Caco-2 (cell line): ENCODE measurements around the gene GZF1. TPM values are rescaled to one million over a fixed set of nuclear protein-coding genes. Genes with fewer than 3 reads are reported as not detected.

ENCODE experiments used
- BruUV-seq: library from RNA; stranded (reverse); fragments of 400-500 nt; replicated peaks from 2 replicates; lab custom pipeline; 2021; lab: Mats Ljungman, UMichigan
- CTCF ChIA-PET: fragments of 300-600 bp; sonication (Branson Sonifier 250); formaldehyde crosslinking; loops from one replicate; lab custom pipeline; 2022; ENCODE audit warnings: antibody characterized with exemption; lab: Charles Lee
- POLR2A ChIA-PET: fragments of 300-600 bp; sonication (Branson Sonifier 250); formaldehyde crosslinking; loops from one replicate; lab custom pipeline; 2022; ENCODE audit warnings: antibody characterized with exemption; lab: Charles Lee
- DNase-seq, 2 experiments: peaks; one replicate each; pipeline versions ENCODE4 v3.0.0 to v3.0.0-alpha.2; 2020 to 2022
- H3K27me3 ChIP-seq: replicated peaks from 2 replicates; pipeline ENCODE4 v1.6.0; 2011; ENCODE audit warnings: low read length; ENCODE audit not compliant: control insufficient read depth, insufficient read depth
- H3K36me3 ChIP-seq: 2 replicates; pipeline ENCODE4 v1.5.1; 2011; ENCODE audit warnings: low read length; ENCODE audit not compliant: control insufficient read depth, insufficient read depth
- H3K4me1 ChIP-seq: fragments of 250-450 bp; sonication (Bioruptor Pico); 2 replicates; pipeline ENCODE4 v1.5.1; 2020; ENCODE audit warnings: mild to moderate bottlenecking
- H3K4me3 ChIP-seq: 2 replicates; pipeline ENCODE4 v1.5.1; 2011; ENCODE audit warnings: low read depth, mild to moderate bottlenecking, control low read depth, low read length
- H3K9me3 ChIP-seq: fragments of 250-450 bp; sonication (Bioruptor Pico); 2 replicates; pipeline ENCODE4 v1.5.1; 2020; ENCODE audit warnings: mild to moderate bottlenecking, moderate library complexity
- H3K27ac Mint-ChIP-seq: one replicate; pipeline ENCODE4 v1.8.0; 2022; ENCODE audit warnings: mixed read lengths; ENCODE audit not compliant: unreplicated experiment
- H3K27me3 Mint-ChIP-seq: one replicate; pipeline ENCODE4 v1.8.0; 2022; ENCODE audit warnings: mixed read lengths; ENCODE audit not compliant: insufficient read depth, unreplicated experiment
- H3K36me3 Mint-ChIP-seq: one replicate; pipeline ENCODE4 v1.8.0; 2022; ENCODE audit warnings: mild to moderate bottlenecking, mixed read lengths; ENCODE audit not compliant: insufficient read depth, unreplicated experiment
- H3K4me1 Mint-ChIP-seq: one replicate; pipeline ENCODE4 v1.8.0; 2022; ENCODE audit warnings: low read depth, mixed read lengths; ENCODE audit not compliant: unreplicated experiment
- H3K4me3 Mint-ChIP-seq: one replicate; pipeline ENCODE4 v1.8.0; 2022; ENCODE audit warnings: mild to moderate bottlenecking, moderate library complexity, mixed read lengths; ENCODE audit not compliant: unreplicated experiment
- H3K9me3 Mint-ChIP-seq: one replicate; pipeline ENCODE4 v1.8.0; 2022; ENCODE audit warnings: mixed read lengths; ENCODE audit not compliant: unreplicated experiment
- intact Hi-C: fragments of 100-400 bp; cut with micrococcal nuclease; formaldehyde crosslinking; loops from one replicate; pipeline ENCODE4 v1.10.0; 2022; ENCODE audit not compliant: unreplicated experiment
- total RNA-seq: library from RNA; stranded (reverse); gene quantifications from 2 replicates; pipeline ENCODE4 v1.2.3, GENCODE V29; 2022
- TF ChIP-seq, protein P1 (sequence below), 2 experiments: fragments of 200-600 bp in 1 of 2; IDR thresholded peaks; 1 replicate in 1 of 2; 2 replicates in 1 of 2; pipeline versions ENCODE4 v1.5.1 to v1.8.0; 2011 to 2022; ENCODE audit warnings: antibody characterized with exemption in 1 of 2, control low read depth in 1 of 2, inconsistent platforms in 1 of 2, low read depth in 1 of 2, low read length in 1 of 2, mild to moderate bottlenecking in 1 of 2, moderate library complexity in 1 of 2; ENCODE audit not compliant: insufficient read depth in 1 of 2, severe bottlenecking in 1 of 2, unreplicated experiment in 1 of 2

Gene GZF1
- total RNA-seq, 1 experiment from 2014 or later = 18.4 TPM

DNA sequence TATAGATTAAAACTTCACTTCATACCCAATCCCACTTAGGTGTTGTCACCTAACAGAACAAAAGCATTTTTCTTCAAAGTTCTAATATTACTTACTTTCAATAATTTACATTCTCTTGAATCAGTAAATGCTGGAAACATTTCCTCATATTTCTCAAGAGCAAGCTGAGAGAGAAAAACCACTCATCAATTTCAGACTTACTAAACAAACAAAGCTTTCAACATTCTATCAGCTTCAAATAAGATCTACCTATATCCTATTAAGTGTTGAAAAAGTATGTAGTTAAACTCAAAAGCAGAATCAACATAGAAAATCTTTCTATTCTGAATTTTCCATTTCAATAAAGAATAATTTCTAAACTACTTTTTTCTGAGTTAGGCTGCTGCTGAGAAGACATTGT is 17.8 kb downstream of the GZF1 start:
- POLR2A ChIA-PET = no interaction called here
- Histone ChIP-seq H3K4me1 (no peaks in the 10 kb centered on the region), H3K27me3 (no peaks in the 10 kb centered on the region), H3K4me3 (no peak overlapping the region), H3K9me3 (peaks cover 8% of the 10 kb centered on the region; the same call in 1 of the 2 replicates), H3K36me3 (no peaks in the 10 kb centered on the region)
- Mint-ChIP-seq H3K27ac (no peak overlapping the region), H3K9me3 (peaks cover 10% of the 10 kb centered on the region), H3K27me3 (no peaks in the 10 kb centered on the region), H3K4me3 (no peak overlapping the region), H3K36me3 (peaks cover 33% of the 10 kb centered on the region), H3K4me1 (no peaks in the 10 kb centered on the region)
- no TSS peak for BruUV-seq
- TF ChIP-seq, protein P1, sequence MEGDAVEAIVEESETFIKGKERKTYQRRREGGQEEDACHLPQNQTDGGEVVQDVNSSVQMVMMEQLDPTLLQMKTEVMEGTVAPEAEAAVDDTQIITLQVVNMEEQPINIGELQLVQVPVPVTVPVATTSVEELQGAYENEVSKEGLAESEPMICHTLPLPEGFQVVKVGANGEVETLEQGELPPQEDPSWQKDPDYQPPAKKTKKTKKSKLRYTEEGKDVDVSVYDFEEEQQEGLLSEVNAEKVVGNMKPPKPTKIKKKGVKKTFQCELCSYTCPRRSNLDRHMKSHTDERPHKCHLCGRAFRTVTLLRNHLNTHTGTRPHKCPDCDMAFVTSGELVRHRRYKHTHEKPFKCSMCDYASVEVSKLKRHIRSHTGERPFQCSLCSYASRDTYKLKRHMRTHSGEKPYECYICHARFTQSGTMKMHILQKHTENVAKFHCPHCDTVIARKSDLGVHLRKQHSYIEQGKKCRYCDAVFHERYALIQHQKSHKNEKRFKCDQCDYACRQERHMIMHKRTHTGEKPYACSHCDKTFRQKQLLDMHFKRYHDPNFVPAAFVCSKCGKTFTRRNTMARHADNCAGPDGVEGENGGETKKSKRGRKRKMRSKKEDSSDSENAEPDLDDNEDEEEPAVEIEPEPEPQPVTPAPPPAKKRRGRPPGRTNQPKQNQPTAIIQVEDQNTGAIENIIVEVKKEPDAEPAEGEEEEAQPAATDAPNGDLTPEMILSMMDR (IDR thresholded peaks at IDR 0.05; ENCODE audit: insufficient read depth in 1 of 2, low read depth in 1 of 2, low read length in 1 of 2, severe bottlenecking in 1 of 2, unreplicated experiment in 1 of 2) = no peak
- no peak for DNase-seq
- intact Hi-C loops = no loop called here
- CTCF ChIA-PET = no interaction called here

DNA sequence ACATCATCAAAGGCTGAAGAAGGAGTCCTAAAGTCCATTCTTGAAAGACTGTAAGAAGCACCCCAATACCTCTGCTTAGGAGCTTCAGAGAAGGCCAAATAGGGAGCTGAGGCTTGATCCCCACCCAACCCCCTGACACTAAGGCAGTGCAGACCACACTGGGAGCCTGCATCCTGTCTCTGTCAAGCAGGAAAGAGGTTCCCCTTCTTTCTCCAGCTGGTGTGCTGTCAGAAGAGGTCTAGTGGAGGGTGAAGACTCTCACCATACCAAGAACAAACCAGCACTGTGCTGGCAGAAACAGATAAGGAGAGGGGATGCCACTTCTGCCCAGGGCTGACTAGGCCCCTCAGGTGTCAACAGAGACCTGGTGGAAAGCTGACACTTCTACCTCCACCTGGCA is 19.9 kb downstream of the GZF1 start:
- no TSS peak for BruUV-seq
- ChIA-PET POLR2A (no interaction called here), CTCF (no interaction called here)
- Histone ChIP-seq H3K9me3 (peaks cover 8% of the 10 kb centered on the region; the same call in 1 of the 2 replicates), H3K36me3 (no peaks in the 10 kb centered on the region), H3K4me3 (no peak overlapping the region), H3K4me1 (no peaks in the 10 kb centered on the region; the same call in 1 of the 2 replicates), H3K27me3 (no peaks in the 10 kb centered on the region)
- no peaks in the 10 kb centered on the region for H3K4me1 Mint-ChIP-seq
- H3K9me3 Mint-ChIP-seq = peaks cover 10% of the 10 kb centered on the region
- intact Hi-C loops = no loop called here
- no peak overlapping the region for H3K4me3 Mint-ChIP-seq
- no peaks in the 10 kb centered on the region for H3K27me3 Mint-ChIP-seq
- H3K36me3 Mint-ChIP-seq = peaks cover 21% of the 10 kb centered on the region
- DNase-seq = no peak
- TF ChIP-seq, protein P1 (IDR thresholded peaks at IDR 0.05; ENCODE audit: insufficient read depth in 1 of 2, low read depth in 1 of 2, low read length in 1 of 2, severe bottlenecking in 1 of 2, unreplicated experiment in 1 of 2) = no peak
- H3K27ac Mint-ChIP-seq = no peak overlapping the region

DNA sequence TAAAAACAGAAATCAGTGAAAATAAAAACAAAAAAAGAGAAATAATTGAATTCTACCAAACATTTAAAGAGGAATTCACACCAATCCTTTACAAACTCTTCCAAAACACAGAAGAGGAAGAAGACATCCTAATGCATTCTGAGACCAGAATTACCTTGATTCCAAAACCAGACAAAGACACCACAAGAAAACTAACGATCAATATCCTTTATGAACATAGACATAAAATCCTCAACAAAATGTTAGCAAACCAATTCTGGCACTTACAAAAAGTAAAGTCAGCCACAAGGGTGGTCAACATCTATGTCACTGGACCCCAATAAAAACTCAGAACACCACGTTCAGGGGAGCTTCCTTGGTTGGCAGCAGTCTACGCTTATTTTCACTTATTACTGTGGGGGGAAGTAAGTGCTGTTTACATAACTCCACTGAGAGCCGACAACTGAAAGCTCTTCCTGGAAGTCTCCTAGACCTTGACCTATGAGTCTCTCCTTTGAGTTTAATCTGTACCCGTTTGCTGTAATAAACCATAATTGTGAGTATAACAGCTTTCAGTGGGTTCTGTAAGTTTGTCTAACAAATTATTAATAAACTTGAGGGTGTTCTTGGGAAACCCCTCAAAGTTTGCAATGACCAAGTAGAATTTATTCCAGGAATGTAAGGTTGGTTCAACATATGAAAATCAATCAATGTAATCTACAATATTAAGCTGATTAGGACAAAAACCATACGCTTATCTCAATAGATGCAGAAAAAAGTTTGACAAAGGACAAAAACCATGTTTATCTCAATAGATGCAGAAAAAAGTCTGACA is 24.5 kb downstream of the GZF1 start:
- Histone ChIP-seq H3K36me3 (no peaks in the 10 kb centered on the region), H3K4me3 (no peak overlapping the region), H3K4me1 (no peaks in the 10 kb centered on the region; the same call in 1 of the 2 replicates), H3K27me3 (no peaks in the 10 kb centered on the region), H3K9me3 (peaks cover 8% of the 10 kb centered on the region; the same call in 1 of the 2 replicates)
- intact Hi-C loops = no loop called here
- BruUV-seq = no TSS peak
- POLR2A ChIA-PET = no interaction called here
- CTCF ChIA-PET = interaction anchor here (0.6 kb wide), 1 partner anchor 59 kb away, joined by 3 read pairs; no protein-coding TSS in a partner anchor
- Mint-ChIP-seq H3K27ac (no peak overlapping the region), H3K4me1 (no peaks in the 10 kb centered on the region), H3K27me3 (no peaks in the 10 kb centered on the region), H3K36me3 (peaks cover 11% of the 10 kb centered on the region), H3K9me3 (peaks cover 10% of the 10 kb centered on the region), H3K4me3 (no peak overlapping the region)
- DNase-seq = no peak
- TF ChIP-seq, protein P1 (IDR thresholded peaks at IDR 0.05; ENCODE audit: insufficient read depth in 1 of 2, low read depth in 1 of 2, low read length in 1 of 2, severe bottlenecking in 1 of 2, unreplicated experiment in 1 of 2) = no peak
